HCT116 (cell line): ENCODE results near the gene OSTF1. TPM values are rescaled to one million over a fixed set of nuclear protein-coding genes. Genes with fewer than 3 reads are reported as not detected.

Source experiments
- total RNA-seq: library from RNA; stranded (reverse); gene quantifications from one replicate; pipeline ENCODE4 v1.2.1, GENCODE V29; 2021; ENCODE audit not compliant: unreplicated experiment

Gene OSTF1
- total RNA-seq, 1 experiment from 2014 or later = 20.7 TPM

Other genes with a start within 250 kb of the OSTF1 start
- gene TRPM6, start 200.6 kb upstream of the OSTF1 start, total RNA-seq = 0.44 TPM
- 12.8 TPM for gene C9orf40, start 135.6 kb upstream of the OSTF1 start, total RNA-seq
- 24.9 TPM for gene CARNMT1, start 60.2 kb upstream of the OSTF1 start, total RNA-seq
- gene NMRK1, start 359 bp upstream of the OSTF1 start, total RNA-seq = 7.8 TPM